ENCODE results near the gene RSRC1. TPM values are rescaled to one million over a fixed set of nuclear protein-coding genes. Genes with fewer than 3 reads are reported as not detected.

Gene RSRC1
- total and polyA plus RNA-seq, 2 of the 13 experiments (the other 11 are each of a cell fraction or from before 2014, with no cell fraction given): 4.9 to 63.0 TPM

GRCh38 chr3:158451405-158452055 lies 341.6 kb downstream of the RSRC1 start (continued):
- TF ChIP-seq PPARG (CRISPR knock-in tag; conservative IDR thresholded peaks at IDR 0.05) (peak; percentile 80), ARID3A (IDR thresholded peaks at IDR 0.05; ENCODE audit: low read depth, low read length) (peak; percentile 75), HOXD1 (CRISPR knock-in tag; IDR thresholded peaks at IDR 0.05) (no peak), DRAP1 (CRISPR knock-in tag; IDR thresholded peaks at IDR 0.05) (no peak), TBX2 (CRISPR knock-in tag; IDR thresholded peaks at IDR 0.05; ENCODE audit: borderline replicate concordance) (peak; percentile 30; the same call in 1 of the 2 replicates), ZNF660 (CRISPR knock-in tag; IDR thresholded peaks at IDR 0.05; ENCODE audit: borderline replicate concordance, low read depth) (no peak), SOX5 (CRISPR knock-in tag; IDR thresholded peaks at IDR 0.05; ENCODE audit: borderline replicate concordance) (peak; percentile 49; the same call in 1 of the 2 replicates), MIXL1 (CRISPR knock-in tag; IDR thresholded peaks at IDR 0.05) (peak; percentile 74; the same call in 1 of the 2 replicates), MBD4 (IDR thresholded peaks at IDR 0.05; ENCODE audit: borderline replicate concordance, low read length) (peak; percentile 45; the same call in 1 of the 2 replicates), LBX2 (CRISPR knock-in tag; IDR thresholded peaks at IDR 0.05; ENCODE audit: borderline replicate concordance) (no peak), PAXIP1 (CRISPR knock-in tag; conservative IDR thresholded peaks at IDR 0.05) (peak; percentile 66), NFE2L1 (CRISPR knock-in tag; IDR thresholded peaks at IDR 0.05; ENCODE audit: borderline replicate concordance) (no peak), ZBTB3 (CRISPR knock-in tag; IDR thresholded peaks at IDR 0.05; ENCODE audit: borderline replicate concordance, low read depth) (no peak), HDAC2 (CRISPR knock-in tag; IDR thresholded peaks at IDR 0.05) (peak; percentile 76), KDM4B (CRISPR knock-in tag; IDR thresholded peaks at IDR 0.05) (no peak), PLSCR1 (CRISPR knock-in tag; IDR thresholded peaks at IDR 0.05; ENCODE audit: borderline replicate concordance) (no peak), TFE3 (CRISPR knock-in tag; IDR thresholded peaks at IDR 0.05) (peak; percentile 68; the same call in 1 of the 2 replicates), SAP130 (CRISPR knock-in tag; IDR thresholded peaks at IDR 0.05; ENCODE audit: low read depth) (peak; percentile 67), FOXK1 (CRISPR knock-in tag; IDR thresholded peaks at IDR 0.05; ENCODE audit: borderline replicate concordance, low read depth) (no peak), ATF1 (CRISPR knock-in tag; IDR thresholded peaks at IDR 0.05) (peak; percentile 47; the same call in 1 of the 2 replicates), GABPA (IDR thresholded peaks at IDR 0.05; ENCODE audit: low read depth, low read length) (no peak), GABPA (CRISPR knock-in tag; IDR thresholded peaks at IDR 0.05; ENCODE audit: low read depth) (no peak)

Measured in HepG2 (cell line).